HG03025 (cell line): Measurements from ENCODE around the gene HERPUD1.
"Not testable (repeated sequence)": the region's sequence is repeated elsewhere in the genome, so short reads cannot be mapped to it uniquely, and the experiment has no call there.

Experiments used
- ATAC-seq: cut with Tn5 transposase; IDR thresholded peaks from one replicate; pipeline ENCODE4 v1.9.1; 2021; ENCODE audit warnings: mild to moderate bottlenecking, moderate library complexity; ENCODE audit not compliant: unreplicated experiment, low FRiP score

HERPUD1 gene

GRCh38 chr16:56933828-56934598, 2.1 kb downstream of the HERPUD1 start:
- ATAC-seq = no peak

DNA sequence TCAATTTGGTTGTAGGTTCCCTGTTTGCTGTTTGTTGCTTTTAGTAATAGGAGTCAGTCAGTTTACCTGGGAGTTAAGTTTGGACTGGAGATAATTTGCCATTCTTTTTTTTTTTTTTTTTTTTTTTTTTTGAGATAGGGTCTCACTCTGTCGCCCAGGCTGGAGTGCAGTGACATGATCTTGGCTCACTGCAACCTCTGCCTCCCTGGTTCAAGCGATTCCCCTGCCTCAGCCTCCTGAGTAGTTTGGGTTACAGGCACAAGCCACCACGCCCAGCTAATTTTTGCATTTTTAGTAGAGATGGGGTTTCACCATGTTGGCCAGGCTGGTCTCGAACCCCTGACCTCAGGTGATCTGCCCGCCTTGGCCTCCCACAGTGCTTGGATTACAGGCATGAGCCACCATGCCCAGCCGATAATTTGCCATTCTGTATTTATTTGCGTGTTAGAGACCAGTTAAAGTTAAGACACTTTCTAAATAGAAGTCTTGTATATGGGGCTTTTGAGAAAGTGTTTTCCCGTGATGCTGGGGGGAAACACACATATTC, 2.7 kb downstream of the HERPUD1 start:
- not testable (repeated sequence) for ATAC-seq

DNA sequence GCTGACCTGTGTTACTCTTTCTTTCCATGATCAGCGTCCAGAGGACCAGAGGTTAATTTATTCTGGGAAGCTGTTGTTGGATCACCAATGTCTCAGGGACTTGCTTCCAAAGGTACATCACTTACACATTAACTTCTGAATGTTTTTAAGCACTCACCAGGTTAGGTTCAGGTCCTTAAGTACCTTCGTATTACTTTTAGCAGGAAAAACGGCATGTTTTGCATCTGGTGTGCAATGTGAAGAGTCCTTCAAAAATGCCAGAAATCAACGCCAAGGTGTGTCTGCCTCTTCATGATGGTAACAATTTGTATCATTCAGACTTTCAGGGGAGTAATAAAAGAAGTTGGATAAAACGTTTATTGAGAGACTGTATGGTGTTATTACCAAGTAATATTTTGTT, 3.3 kb downstream of the HERPUD1 start:
- no peak for ATAC-seq

DNA sequence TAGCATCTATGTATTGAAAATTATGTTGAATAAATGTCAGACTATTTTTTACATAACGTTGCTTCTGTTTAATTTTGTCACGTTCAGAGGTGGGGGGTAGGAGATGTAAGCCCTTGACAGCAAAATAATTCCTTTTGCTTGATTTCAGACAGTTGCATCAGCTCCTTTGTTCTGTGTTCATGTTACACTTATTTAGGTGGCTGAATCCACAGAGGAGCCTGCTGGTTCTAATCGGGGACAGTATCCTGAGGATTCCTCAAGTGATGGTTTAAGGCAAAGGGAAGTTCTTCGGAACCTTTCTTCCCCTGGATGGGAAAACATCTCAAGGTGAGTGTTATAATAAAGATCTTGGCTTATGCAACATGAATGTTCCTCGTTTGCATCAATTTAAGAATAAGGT, 4.5 kb downstream of the HERPUD1 start:
- no peak for ATAC-seq

DNA sequence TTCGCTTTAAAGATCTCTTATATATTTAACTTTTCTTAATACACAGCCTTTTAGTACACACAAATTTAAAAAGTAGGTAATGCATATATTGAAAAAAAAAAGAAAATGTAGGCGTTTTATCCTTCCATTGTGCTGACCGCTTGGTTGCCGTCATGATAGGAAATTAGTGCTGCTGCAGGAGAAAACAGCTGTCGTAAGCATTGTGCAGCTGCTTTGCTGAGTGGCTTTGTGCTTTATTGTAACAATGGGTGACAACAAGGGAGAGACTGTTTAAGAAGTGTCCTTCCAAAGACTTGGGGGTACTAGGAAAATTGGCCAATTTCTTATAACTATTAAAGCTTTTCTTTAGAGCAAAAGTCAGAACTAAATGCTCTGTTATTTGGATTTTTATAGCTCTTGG, 5.0 kb downstream of the HERPUD1 start:
- ATAC-seq = no peak

DNA sequence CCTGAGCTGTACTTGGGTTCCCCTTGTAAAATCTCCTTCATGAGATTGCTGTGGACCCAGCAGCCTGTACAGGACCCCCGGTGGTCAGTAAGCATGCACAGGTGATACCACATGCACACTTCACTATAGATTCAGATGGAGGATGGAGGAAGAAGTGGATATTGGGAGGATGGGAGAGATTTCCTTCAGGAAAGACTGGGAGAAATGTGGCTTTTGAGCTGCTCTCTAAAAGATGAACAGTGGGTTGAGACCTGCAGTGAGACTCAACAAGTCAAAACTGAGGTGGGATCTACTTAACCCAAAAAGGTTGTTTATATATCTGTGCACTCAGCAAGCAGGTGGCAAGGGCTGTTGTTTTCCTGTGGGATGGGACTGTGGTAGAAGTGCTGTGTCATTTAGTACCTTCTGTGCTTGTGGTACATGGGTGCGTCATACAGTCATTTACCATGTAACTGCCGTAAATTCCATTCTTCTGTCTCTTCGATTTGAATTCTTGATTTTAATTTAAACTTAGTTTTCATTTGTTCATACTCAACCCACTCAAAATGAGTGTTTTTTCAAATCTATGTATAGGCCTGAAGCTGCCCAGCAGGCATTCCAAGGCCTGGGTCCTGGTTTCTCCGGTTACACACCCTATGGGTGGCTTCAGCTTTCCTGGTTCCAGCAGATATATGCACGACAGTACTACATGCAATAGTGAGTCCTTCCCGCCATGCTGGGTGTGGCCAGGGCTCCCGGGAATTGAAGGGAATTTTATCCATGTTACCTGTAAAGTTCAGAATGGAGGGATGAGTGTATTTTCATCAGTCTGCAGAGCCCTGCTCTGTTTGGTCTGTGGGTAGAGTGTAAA, 6.9 kb downstream of the HERPUD1 start:
- no peak for ATAC-seq

DNA sequence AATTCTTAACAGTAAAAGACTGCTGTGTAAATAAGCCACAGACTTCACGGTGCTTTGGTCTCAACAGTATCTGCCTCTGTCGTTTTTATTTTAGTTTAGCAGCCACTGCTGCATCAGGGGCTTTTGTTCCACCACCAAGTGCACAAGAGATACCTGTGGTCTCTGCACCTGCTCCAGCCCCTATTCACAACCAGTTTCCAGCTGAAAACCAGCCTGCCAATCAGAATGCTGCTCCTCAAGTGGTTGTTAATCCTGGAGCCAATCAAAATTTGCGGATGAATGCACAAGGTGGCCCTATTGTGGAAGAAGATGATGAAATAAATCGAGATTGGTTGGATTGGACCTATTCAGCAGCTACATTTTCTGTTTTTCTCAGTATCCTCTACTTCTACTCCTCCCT, 7.9 kb downstream of the HERPUD1 start:
- no peak for ATAC-seq

GRCh38 chr16:56941092-56941491, 9.2 kb downstream of the HERPUD1 start:
- no peak for ATAC-seq

GRCh38 chr16:56941856-56942331, 10.0 kb downstream of the HERPUD1 start:
- ATAC-seq = no peak

DNA sequence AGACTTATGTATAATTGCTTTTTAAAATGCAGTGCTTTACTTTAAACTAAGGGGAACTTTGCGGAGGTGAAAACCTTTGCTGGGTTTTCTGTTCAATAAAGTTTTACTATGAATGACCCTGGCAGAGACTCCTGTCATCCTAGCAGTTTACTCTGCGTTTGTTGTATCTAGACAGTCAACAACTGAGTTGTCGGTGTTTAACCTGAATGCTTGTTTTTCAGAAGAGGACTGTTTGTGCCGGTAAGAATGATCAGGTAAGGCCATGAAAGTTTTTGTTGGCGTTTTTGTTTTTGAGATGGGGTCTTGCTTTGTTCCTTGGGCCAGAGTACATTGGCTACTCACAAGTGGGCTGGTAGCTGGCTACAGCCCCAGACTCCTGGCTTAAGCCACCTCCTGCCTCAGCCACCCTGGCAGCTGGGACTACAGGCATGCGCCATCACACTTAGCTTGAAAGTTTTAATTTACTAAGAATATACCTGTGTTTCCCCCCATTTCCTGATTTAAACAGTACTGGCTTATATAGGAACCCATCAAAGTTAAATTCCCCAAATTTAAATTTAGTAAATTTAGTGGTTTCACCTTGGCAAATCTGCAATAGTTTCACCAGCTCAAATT, 11.9 kb downstream of the HERPUD1 start:
- ATAC-seq = no peak

- ATAC-seq = no peak
Measured at GRCh38 chr16:56944954-56945839, 13.3 kb downstream of the HERPUD1 start.

DNA sequence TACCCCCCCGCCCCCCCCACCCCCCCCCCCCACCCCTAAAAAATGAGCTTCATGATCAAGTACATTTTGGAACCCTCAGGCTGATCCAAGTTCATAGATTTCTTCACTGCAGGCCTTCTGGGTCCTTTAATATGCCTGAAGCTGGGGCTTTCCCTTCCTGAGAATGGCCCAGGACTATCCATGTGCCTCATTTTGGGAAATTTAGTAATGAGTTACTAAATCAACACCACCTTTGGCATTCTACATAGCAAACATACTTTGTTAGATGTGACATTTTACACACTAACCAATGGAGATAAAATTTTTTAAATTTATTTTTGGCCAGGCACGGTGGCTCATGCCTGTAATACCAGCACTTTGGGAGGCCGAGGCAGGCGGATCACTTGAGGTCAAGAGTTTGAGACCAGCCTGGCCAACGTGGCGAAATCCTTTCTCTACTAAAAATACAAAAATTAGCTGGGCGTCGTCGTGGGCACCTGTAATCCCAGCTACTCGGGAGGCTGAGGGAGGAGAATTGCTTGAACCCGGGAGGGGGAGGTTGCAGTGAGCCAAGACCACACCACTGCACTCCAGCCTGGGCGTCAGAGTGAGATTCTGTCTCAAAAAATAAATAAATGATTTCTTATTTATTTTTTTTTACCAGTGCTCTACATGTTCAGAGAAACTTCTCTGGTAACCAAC, 14.0 kb downstream of the HERPUD1 start:
- ATAC-seq = no peak

DNA sequence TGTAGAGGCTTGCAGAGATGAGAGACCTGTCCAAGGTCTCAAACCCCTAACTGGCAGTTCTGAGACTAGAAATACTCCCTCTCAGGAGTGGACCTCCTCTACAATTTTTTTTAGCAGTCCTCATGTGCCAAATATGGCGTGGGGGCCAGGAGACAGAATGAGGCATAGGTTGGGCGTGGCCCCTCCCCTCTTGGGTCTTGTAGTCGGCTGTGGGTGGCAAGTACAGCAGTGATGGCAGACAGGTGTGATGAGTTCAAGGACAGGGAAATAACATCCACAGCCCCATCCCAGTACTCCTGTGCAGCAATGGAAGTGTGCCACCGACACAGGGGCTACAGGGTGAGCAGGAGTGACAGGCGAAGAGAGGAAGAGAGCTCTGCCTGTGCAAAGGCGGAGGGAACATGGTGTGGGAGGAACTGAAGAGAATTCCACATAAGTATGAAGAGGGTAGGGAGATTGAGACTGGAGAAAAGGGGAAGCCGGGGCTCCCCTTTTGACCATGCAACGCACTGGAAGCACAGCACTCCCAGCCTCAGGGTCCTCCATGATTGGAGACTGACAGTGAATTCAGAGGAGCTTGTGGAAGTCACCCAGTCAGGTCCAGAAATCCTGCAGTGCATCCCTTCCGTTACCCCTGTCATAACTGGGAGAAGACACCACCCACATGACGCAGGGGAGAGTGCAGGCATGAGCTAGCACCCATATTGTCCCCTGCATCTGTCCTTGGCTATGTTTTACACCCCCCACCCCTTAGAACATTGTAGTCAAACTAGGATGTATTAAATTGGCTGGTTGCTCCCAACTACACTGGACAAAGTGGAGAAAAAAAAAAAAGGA, 15.0 kb downstream of the HERPUD1 start:
- no peak for ATAC-seq

DNA sequence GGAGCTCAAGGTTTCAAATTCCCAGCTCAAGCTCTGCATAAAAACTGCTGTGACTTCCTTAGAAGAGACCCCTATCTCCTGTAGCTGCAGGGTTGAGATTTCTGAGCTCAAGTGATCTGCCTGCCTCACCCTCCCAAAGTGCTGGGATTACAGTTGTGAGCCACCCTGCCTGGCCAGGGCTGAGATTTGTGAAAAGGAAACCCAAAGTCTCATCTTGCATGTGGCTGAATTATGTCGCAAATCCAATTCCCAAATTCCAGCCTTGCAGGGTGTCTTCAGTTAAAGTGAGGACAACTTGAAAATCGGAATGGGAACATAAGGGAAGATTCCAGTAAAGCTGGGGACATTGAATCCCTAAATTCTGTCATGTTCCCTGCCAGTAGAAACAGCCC, 15.7 kb downstream of the HERPUD1 start:
- no peak for ATAC-seq

GRCh38 chr16:56948234-56948633, 16.3 kb downstream of the HERPUD1 start:
- no peak for ATAC-seq

GRCh38 chr16:56950051-56950450, 18.1 kb downstream of the HERPUD1 start:
- no peak for ATAC-seq

- ATAC-seq = no peak
Measured at GRCh38 chr16:56950455-56950854, 18.5 kb downstream of the HERPUD1 start.
